GM10266 (cell line): Measurements from ENCODE around the gene MGLL.

Source experiments
- DNase-seq: peaks from one replicate; pipeline ENCODE4 v3.0.0; 2012; ENCODE audit errors: extremely low spot score
- CTCF ChIP-seq: IDR thresholded peaks from 2 replicates; pipeline ENCODE4 v1.5.1; 2012; ENCODE audit warnings: mild to moderate bottlenecking, low read depth; ENCODE audit not compliant: control insufficient read depth, insufficient read depth; ENCODE audit errors: missing control alignments

MGLL gene

GRCh38 chr3:127814325-127814781 lies 8.0 kb downstream of the MGLL start:
- no peak for TF ChIP-seq CTCF
- no peak for DNase-seq

- DNase-seq, result no peak
- TF ChIP-seq CTCF, result no peak
These were observed 10.2 kb downstream of the MGLL start for GRCh38 chr3:127812151-127812550.

- no peak for TF ChIP-seq CTCF
- no peak for DNase-seq
These were observed 10.6 kb downstream of the MGLL start for GRCh38 chr3:127811717-127812116.

- no peak for DNase-seq
- no peak for TF ChIP-seq CTCF
These were observed 12.7 kb downstream of the MGLL start for GRCh38 chr3:127809611-127810010.

- no peak for DNase-seq
- no peak for TF ChIP-seq CTCF
These were observed 13.1 kb downstream of the MGLL start for GRCh38 chr3:127809211-127809610.

- TF ChIP-seq CTCF, result no peak
- DNase-seq, result peak; percentile 35
These were observed 14.1 kb downstream of the MGLL start for GRCh38 chr3:127808197-127808596.

GRCh38 chr3:127805026-127805753 lies 17.1 kb downstream of the MGLL start:
- TF ChIP-seq CTCF, result no peak
- DNase-seq, result no peak
